ENCODE data around the gene CADM2.

Gene CADM2

GRCh38 chr3:85244091-85244490 is 285.3 kb downstream of the CADM2 start:
- no peaks in the 10 kb centered on the region for H3K9me3 ChIP-seq (ENCODE audit: control insufficient read depth, insufficient read depth, low read length)
- H3K27me3 ChIP-seq (ENCODE audit: control insufficient read depth, low read length) = no peaks in the 10 kb centered on the region
- H3K36me3 ChIP-seq (ENCODE audit: control insufficient read depth, low read length) = no peaks in the 10 kb centered on the region
- no peak overlapping the region for H3K4me2 ChIP-seq (ENCODE audit: low read length)
- H3K79me2 ChIP-seq (ENCODE audit: control insufficient read depth, low read length) = no peaks in the 10 kb centered on the region
- no peak overlapping the region for H3K27ac ChIP-seq (ENCODE audit: low read depth, low read length)
- no peaks in the 10 kb centered on the region; the same call in 1 of the 2 replicates for H3K9me2 ChIP-seq (replicated peaks; ENCODE audit: control insufficient read depth, low read length)
- H4K20me1 ChIP-seq (ENCODE audit: control insufficient read depth, insufficient read depth, low read depth, low read length) = no peaks in the 10 kb centered on the region
- H3K4me1 ChIP-seq (ENCODE audit: control insufficient read depth, low read length) = no peaks in the 10 kb centered on the region
- no peak for TF ChIP-seq EZH2phosphoT487 (IDR thresholded peaks at IDR 0.05; ENCODE audit: borderline replicate concordance, low read length)
- H3K4me3 ChIP-seq (ENCODE audit: low read length) = no peak overlapping the region
- no peaks in the 10 kb centered on the region for H3F3A ChIP-seq (ENCODE audit: control insufficient read depth, insufficient read depth)

GRCh38 chr3:85244519-85244918 is 285.7 kb downstream of the CADM2 start:
- no peaks in the 10 kb centered on the region for H3K9me3 ChIP-seq (ENCODE audit: control insufficient read depth, insufficient read depth, low read length)
- H3K9me2 ChIP-seq (replicated peaks; ENCODE audit: control insufficient read depth, low read length) = no peaks in the 10 kb centered on the region; the same call in 1 of the 2 replicates
- H3K79me2 ChIP-seq (ENCODE audit: control insufficient read depth, low read length) = no peaks in the 10 kb centered on the region
- no peaks in the 10 kb centered on the region for H3K36me3 ChIP-seq (ENCODE audit: control insufficient read depth, low read length)
- no peak overlapping the region for H3K27ac ChIP-seq (ENCODE audit: low read depth, low read length)
- no peaks in the 10 kb centered on the region for H3K27me3 ChIP-seq (ENCODE audit: control insufficient read depth, low read length)
- H3F3A ChIP-seq (ENCODE audit: control insufficient read depth, insufficient read depth) = no peaks in the 10 kb centered on the region
- TF ChIP-seq CTCF (IDR thresholded peaks at IDR 0.05; ENCODE audit: low read depth, low read length, poor library complexity, severe bottlenecking) = no peak
- no peak for TF ChIP-seq EZH2phosphoT487 (IDR thresholded peaks at IDR 0.05; ENCODE audit: borderline replicate concordance, low read length)
- no peaks in the 10 kb centered on the region for H3K4me1 ChIP-seq (ENCODE audit: control insufficient read depth, low read length)
- no peaks in the 10 kb centered on the region for H4K20me1 ChIP-seq (ENCODE audit: control insufficient read depth, insufficient read depth, low read depth, low read length)
- no peak overlapping the region for H3K4me2 ChIP-seq (ENCODE audit: low read length)
- no peak overlapping the region for H3K4me3 ChIP-seq (ENCODE audit: low read length)

- no peaks in the 10 kb centered on the region for H3F3A ChIP-seq (ENCODE audit: control insufficient read depth, insufficient read depth)
- no peak overlapping the region for H3K4me2 ChIP-seq (ENCODE audit: low read length)
- no peaks in the 10 kb centered on the region for H3K27me3 ChIP-seq (ENCODE audit: control insufficient read depth, low read length)
- H3K9me2 ChIP-seq (replicated peaks; ENCODE audit: control insufficient read depth, low read length) = no peaks in the 10 kb centered on the region
- no peak overlapping the region for H3K4me3 ChIP-seq (ENCODE audit: low read length)
- no peaks in the 10 kb centered on the region for H3K79me2 ChIP-seq (ENCODE audit: control insufficient read depth, low read length)
- H3K9me3 ChIP-seq (ENCODE audit: control insufficient read depth, insufficient read depth, low read length) = no peaks in the 10 kb centered on the region
- no peaks in the 10 kb centered on the region for H4K20me1 ChIP-seq (ENCODE audit: control insufficient read depth, insufficient read depth, low read depth, low read length)
- no peak overlapping the region for H3K27ac ChIP-seq (ENCODE audit: low read depth, low read length)
- no peaks in the 10 kb centered on the region for H3K4me1 ChIP-seq (ENCODE audit: control insufficient read depth, low read length)
- no peak for TF ChIP-seq CTCF (IDR thresholded peaks at IDR 0.05; ENCODE audit: low read depth, low read length, poor library complexity, severe bottlenecking)
- no peak for TF ChIP-seq EZH2phosphoT487 (IDR thresholded peaks at IDR 0.05; ENCODE audit: borderline replicate concordance, low read length)
- no peaks in the 10 kb centered on the region for H3K36me3 ChIP-seq (ENCODE audit: control insufficient read depth, low read length)
Measured at GRCh38 chr3:85251766-85252165, 293.0 kb downstream of the CADM2 start.

- Histone ChIP-seq H3K9me2 (replicated peaks; ENCODE audit: control insufficient read depth, low read length) (no peaks in the 10 kb centered on the region), H3K4me1 (ENCODE audit: control insufficient read depth, low read length) (no peaks in the 10 kb centered on the region), H3K4me3 (ENCODE audit: low read length) (no peak overlapping the region), H3K27ac (ENCODE audit: low read depth, low read length) (no peak overlapping the region), H4K20me1 (ENCODE audit: control insufficient read depth, insufficient read depth, low read depth, low read length) (no peaks in the 10 kb centered on the region), H3K4me2 (ENCODE audit: low read length) (no peak overlapping the region), H3K27me3 (ENCODE audit: control insufficient read depth, low read length) (no peaks in the 10 kb centered on the region), H3K79me2 (ENCODE audit: control insufficient read depth, low read length) (no peaks in the 10 kb centered on the region), H3F3A (ENCODE audit: control insufficient read depth, insufficient read depth) (no peaks in the 10 kb centered on the region), H3K9me3 (ENCODE audit: control insufficient read depth, insufficient read depth, low read length) (no peaks in the 10 kb centered on the region), H3K36me3 (ENCODE audit: control insufficient read depth, low read length) (no peaks in the 10 kb centered on the region)
- TF ChIP-seq CTCF (IDR thresholded peaks at IDR 0.05; ENCODE audit: low read depth, low read length, poor library complexity, severe bottlenecking) (no peak), EZH2phosphoT487 (IDR thresholded peaks at IDR 0.05; ENCODE audit: borderline replicate concordance, low read length) (no peak)
Measured at GRCh38 chr3:85252686-85253085, 293.9 kb downstream of the CADM2 start.

Measured in DOHH2 (cell line).